NCI-H524 (cell line): Measurements from ENCODE around the gene FICD.

Source experiments
- DNase-seq, 2 experiments: peaks; one replicate each; lab custom pipeline; 2025; lab: John Stamatoyannopoulos, UW

Gene FICD

DNA sequence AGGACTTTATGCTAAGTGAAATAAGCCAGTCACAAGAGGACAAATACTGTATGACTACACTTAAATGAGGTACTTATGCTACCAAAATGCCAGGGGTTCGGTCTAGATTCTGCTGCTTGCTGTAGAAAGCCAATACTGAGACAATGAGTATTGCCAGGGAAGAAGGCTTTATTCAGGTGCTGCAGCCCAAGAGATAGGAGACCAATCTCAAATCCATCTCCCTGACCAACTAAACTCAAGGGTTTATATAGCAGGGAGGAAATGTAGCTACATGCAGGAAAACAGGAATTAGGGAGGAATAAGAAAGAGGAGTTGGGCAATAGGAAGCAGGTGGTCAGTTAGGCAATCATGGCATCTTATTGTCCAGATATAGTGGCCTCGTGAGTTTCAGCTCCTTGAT lies 12.2 kb upstream of the FICD start:
- no peak for DNase-seq

- no peak for DNase-seq
These were observed 9.9 kb upstream of the FICD start for GRCh38 chr12:108505129-108505528.

- DNase-seq = no peak
These were observed 7.0 kb upstream of the FICD start for GRCh38 chr12:108507971-108508642.

DNA sequence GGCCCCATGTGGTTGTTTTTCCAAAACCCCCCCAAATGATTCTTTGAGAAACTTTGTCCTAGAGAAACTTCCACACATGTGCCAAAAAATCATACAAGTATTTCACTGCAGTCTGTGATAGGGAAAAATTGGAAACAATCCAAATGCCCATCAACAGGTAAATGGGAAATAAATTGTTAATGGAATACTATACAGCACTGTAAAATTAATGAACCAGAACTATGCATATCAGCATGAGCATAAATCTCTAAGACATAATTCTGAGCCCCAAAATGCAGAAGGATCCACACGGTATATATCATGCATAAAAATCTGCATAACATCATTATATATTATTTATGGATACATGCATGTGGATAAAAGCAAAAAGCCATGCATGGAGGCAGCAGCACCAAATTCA lies 5.3 kb upstream of the FICD start:
- DNase-seq = no peak

- no peak for DNase-seq
These were observed 4.2 kb upstream of the FICD start for GRCh38 chr12:108510836-108511235.

DNA sequence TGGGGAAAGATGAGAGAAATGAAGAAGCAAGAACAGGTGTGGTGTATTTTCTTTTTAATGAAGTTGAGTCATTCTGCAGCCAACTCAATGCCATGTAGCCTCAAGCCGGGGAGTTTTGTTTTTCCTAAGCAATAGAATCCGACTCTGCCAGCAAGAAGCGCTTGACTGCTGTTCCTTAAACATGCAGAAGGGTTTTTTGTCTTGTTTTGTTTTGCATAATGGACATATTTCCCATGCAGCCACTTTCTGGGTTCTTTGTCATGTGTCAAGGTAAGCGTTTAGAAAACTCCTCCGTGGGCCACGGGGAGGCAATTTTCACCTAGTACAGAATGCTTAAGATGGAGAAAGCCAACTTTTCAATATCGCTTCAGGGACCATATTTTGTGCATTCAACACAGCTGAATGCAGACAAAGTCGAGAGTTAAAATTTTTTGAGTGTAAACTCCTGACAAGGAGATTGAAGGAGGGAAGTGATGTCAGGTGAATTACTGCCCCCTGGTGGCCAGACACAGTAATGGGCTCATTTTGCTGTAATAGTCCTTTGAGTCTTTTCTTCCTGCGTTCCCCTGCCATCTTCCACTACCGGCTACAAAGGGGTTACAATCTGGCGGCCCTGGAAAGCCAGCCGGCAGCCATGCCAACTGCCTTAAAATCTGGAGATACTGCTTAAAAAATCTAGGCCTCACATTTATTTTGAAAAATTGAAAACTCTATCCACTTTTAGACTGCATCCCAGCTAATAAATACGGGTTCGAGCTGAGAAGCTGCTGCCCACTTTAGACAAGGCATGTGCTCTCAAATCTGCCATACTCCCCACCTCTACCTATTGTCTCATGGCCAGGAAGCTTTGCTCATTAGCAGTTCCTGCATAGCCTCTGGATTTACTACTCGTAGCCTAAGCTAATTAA lies 3.2 kb upstream of the FICD start:
- DNase-seq = peak; percentile 67 to 81

DNA sequence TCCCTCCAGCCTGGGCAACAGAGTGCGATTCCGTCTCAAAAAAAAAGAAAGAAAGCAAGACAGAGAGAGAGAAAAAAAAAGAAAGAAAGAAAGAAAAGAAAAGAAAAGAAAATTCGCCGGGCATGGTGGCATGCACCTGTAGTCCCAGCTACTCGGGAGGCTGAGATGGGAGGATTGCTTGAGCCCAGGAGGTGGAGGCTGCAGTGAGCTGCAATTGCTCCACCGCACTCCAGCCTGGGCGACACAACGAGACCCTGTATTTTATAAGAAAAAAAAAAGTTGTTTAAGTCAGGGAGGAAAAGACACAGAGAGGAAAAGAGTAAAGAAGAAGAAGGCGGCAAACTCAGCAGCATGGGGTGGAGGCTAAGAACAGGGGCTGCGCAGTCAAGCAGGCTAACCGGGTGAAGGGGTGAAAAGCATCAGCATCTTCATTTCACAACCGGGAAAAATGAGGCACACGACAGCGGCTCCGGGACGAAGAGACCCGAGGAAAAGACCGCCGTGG lies 557 bp upstream of the FICD start:
- DNase-seq = no peak

DNA sequence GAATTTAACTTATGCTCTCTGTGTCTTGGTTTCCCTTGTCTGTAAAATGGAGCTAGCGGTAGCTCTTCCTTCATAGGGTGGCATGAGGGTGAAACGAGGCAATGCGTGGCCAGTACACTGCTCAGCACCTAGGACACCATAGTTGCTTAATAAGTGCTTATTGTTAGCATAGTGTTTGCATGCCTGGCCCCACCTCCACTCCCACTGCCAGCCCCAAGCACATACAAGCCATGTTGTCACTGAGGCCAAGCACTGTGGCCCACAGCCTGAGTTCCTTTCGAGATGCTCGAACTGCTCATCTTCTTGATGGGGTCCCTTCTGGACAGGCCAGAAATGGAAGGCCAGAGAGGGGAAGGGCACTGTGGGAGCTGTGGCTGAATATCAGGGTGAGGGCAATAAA lies 839 bp downstream of the FICD start:
- no peak for DNase-seq

DNA sequence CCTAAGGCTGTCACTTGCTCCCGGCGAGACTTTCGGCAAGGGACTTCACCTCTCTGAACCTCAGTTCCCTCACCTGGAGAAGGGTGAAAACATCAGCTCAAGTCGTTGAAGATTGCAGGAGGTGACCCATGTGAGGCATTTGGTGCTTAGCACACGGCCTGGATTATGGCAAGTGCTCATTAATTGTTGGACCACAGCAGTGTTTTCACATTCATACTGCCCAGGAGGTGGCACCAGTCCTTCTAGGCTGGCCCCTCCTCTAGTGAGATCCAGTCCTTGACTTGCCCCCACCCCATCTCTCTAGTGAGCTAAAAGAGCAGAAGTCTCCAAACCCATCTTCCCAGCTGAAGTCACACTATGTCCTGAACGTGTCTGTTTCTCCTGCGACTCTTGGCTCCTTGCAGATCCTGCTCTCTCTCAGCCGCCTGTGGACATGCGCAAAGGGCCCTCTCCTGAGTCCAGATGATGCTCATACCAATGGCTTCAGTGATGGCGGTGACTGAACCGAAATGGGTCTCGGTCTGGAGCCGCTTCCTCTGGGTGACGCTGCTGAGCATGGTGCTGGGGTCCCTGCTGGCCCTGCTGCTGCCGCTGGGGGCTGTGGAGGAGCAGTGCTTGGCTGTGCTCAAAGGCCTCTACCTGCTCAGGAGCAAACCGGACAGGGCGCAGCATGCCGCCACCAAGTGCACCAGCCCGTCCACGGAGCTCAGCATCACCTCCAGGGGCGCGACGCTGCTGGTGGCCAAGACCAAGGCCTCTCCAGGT lies 1.6 kb downstream of the FICD start:
- DNase-seq = peak in 1 of 2 experiments; percentile 45

GRCh38 chr12:108517288-108518100 lies 2.4 kb downstream of the FICD start:
- no peak for DNase-seq

DNA sequence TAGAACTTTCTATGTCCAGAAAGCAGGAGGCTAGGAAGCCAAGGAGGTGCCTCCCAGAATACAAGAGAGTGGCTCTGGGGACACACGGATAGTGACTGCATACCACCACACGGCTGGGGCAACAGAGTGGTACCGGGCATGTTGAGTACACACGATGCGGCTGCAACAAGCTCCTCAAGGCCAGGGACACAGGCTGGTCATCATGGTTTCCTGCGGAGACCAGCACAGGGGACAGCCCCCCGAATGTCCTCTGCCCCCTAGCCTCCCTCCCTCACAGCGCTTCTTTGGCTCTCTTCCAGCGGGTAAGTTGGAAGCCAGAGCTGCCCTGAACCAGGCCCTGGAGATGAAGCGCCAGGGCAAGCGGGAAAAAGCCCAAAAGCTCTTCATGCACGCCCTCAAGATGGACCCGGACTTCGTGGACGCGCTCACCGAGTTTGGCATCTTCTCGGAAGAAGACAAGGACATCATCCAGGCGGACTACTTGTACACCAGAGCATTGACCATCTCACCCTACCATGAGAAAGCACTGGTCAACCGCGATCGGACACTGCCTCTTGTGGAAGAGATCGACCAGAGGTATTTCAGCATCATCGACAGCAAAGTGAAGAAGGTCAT lies 3.1 kb downstream of the FICD start:
- DNase-seq = no peak

DNA sequence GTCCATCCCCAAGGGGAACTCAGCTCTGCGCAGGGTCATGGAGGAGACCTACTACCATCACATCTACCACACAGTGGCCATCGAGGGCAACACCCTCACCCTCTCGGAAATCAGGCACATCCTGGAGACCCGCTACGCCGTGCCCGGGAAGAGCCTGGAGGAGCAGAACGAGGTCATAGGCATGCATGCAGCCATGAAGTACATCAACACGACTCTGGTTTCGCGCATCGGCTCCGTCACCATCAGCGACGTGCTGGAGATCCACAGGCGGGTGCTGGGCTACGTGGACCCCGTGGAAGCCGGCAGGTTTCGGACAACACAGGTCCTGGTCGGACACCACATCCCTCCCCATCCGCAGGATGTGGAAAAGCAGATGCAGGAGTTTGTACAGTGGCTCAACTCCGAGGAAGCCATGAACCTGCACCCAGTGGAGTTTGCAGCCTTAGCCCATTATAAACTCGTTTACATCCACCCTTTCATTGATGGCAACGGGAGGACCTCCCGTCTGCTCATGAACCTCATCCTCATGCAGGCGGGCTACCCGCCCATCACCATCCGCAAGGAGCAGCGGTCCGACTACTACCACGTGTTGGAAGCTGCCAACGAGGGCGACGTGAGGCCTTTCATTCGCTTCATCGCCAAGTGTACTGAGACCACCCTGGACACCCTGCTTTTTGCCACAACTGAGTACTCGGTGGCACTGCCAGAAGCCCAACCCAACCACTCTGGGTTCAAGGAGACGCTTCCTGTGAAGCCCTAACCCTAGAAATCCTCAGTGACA lies 3.8 kb downstream of the FICD start:
- no peak for DNase-seq

DNA sequence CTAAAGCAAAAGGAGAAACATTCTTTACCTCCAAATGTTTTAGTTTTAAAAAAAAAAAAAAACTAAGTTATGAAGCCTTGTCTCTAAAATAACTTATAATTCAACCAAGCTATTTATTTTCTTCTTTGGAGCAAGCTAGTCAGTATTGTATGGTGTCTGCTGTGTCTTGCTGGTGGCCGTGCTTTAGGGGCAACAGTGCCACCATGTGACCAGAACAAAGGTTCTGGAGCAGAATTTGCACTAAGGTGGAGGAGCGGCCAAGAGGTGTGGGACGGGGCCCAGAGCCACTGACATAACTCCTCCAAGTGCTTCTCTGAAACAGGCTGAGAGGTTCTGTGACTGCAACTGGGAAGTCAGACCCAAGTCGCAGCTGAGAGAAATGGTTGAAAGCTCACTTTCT lies 4.5 kb downstream of the FICD start:
- DNase-seq = peak in 1 of 2 experiments; percentile 12

DNA sequence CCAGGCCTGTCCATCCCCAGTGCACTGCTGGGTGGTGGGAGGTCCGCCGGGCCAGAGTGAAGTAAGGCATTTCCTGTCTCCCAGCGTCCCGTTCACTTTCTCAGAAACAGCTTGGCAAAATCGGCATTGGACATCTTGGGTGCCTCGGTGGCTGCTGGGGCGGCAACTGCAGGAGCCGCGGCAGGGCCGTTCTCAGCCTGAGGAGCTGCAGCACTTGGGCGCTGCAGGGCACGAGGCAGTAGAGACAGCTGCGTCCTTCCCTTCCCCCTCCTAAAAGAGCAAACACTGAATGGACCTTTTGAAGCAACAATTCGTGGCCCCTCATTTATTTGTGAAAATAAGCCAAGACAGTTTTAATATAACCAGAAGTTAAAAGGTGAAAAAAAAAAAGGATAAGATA lies 8.3 kb downstream of the FICD start:
- no peak for DNase-seq

DNA sequence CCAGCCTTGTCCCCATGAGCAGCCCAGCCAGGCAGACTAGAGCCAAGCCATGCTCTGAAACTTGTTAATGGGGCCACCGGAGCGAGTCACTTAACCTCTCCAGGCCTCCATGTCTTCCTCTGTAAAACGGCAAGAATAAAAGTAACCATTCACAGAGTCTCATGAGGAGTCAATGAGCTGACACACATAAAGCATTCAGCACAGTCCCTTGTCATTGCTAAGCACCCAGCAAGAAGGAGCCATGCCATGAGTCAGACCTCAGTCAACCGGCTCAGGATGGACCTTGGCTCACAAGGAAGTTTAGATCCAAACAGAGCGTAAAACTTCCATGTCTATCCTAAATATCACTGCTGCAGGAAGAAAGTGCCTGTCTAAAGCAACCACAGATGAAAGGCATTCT lies 10.6 kb downstream of the FICD start:
- no peak for DNase-seq

DNA sequence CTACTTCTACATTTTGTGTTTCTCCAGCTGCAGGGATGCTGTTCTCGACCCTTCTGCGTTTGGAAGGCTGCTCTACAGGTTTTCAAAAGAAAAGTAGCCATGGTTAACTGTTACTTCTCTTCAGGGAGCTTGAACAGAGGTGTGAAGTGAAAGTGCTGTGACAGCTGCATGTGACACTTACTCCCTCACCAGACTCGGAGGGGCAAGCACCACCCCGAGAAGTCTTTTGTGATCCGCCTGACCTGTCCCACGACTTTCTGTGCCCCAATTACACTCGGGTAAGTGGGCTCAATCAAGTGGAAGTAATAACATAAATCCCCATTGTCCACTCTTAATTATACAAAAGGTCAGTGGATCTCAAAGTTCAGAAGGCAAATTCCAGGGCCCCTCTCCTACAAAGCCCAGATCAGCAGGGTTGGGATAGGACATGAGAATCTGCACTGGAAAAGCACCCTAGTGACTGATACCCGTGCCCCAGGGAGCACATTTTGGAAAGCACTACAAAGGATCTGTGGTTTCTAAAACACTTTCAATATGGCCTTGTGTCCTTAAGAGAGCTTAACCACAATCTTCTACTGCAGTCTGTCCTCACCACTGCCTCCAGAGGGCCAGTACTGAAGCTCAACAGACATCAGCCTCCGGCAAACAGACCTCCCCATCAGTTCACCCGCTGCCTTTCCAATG lies 11.5 kb downstream of the FICD start:
- DNase-seq = no peak

GRCh38 chr12:108527166-108527496 lies 12.1 kb downstream of the FICD start:
- DNase-seq = no peak

DNA sequence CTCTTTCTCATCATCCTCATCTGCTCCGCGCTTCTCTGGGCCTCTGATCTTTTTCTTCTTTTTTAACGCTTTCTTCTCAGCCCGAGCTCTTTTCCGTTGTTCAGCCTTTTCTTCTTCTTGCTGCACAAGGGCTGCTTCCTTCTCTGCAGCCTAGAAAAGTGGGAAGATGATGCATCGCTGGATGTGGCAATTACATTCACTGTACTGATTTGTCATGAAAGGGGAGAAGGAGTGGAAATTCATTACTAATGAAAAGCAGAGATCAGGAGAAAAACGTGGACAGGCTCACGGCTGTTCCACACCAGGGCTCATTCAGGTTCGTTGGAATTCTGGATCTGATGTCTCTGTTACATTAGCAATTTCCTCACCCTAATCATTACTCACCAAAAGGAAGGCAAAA lies 15.1 kb downstream of the FICD start:
- no peak for DNase-seq

DNA sequence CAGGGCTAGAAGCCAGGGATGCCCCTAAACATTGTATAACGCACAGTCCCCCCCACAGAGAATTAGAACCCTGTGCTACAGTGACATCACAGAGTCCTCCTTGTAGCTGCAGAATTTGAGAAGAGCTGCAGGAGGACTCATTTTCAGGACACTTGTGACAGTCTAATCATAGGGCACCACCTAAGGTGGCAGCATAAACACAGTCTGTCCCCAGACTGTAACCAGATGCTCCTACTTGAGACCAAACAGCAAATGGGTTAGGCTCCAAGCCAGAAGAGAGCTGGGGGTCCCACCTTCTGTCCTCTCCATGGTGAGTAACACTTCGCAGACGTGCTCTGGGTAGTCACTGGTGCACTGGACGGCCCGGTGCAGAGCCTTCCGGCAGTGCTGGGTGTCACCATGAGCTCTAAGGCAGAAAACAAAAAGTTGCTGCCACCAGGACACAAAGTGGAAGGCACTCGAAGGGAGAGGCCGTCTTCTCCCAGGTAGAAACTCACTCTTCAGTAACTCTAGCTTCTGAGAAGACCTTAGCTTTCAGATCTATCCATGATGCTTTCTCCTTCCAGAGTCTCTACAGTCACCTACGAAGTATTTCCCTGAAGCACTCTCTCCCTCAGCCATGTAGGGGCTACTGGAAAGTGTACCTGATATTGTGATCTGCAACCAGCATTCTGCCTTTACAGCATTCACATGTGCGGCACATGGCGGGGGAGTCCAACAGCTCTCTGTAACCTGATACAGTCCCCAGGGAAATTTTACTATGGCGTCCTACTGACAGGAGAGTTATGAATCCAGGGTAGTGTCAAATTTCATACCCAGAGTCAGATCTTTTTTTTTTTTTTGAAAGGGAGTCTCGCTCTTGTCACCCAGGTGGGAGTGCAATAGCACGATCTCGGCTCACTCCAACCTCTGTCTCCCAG lies 17.1 kb downstream of the FICD start:
- DNase-seq = peak; percentile 96 to 97
